Bronchial epithelial cell (primary cell): ENCODE measurements around the gene ELP4. TPM values are rescaled to one million over a fixed set of nuclear protein-coding genes. Genes with fewer than 3 reads are reported as not detected.

ENCODE experiments used
- DNase-seq: peaks from one replicate; pipeline ENCODE4 v3.0.0-alpha.2; 2010; ENCODE audit warnings: low read depth
- FAIRE-seq: peaks from 2 replicates; lab custom pipeline; 2011; peaks lifted over from hg19 to GRCh38; lab: Jason Lieb, UNC
- H3K27me3 ChIP-seq: 2 replicates; pipeline ENCODE4 v1.5.1; 2011; ENCODE audit warnings: low read length; ENCODE audit not compliant: control insufficient read depth, insufficient read depth
- H3K36me3 ChIP-seq: 2 replicates; pipeline ENCODE4 v1.5.1; 2011; ENCODE audit warnings: low read length; ENCODE audit not compliant: control insufficient read depth, insufficient read depth
- H3K4me3 ChIP-seq: 2 replicates; pipeline ENCODE4 v1.5.1; 2011; ENCODE audit warnings: mild to moderate bottlenecking, low read depth, low read length, control low read depth
- CTCF ChIP-seq: IDR thresholded peaks from 2 replicates; pipeline ENCODE4 v1.5.1; 2011; ENCODE audit warnings: mild to moderate bottlenecking, moderate library complexity, low read length, control low read depth, inconsistent platforms; ENCODE audit not compliant: insufficient read depth, severe bottlenecking
- total RNA-seq: library from RNA; depleted of rRNA; stranded (reverse); fragments of >200 nt; gene quantifications from 2 replicates; pipeline ENCODE4 v1.2.1, GENCODE V29; 2014

ELP4 gene
- total RNA-seq, 1 donor from 2014 or later: 11.1 TPM

- Histone ChIP-seq H3K4me3 (no peak overlapping the region), H3K36me3 (no peaks in the 10 kb centered on the region), H3K27me3 (no peaks in the 10 kb centered on the region)
- FAIRE-seq (no peak), DNase-seq (no peak)
- no peak for TF ChIP-seq CTCF
Observed at GRCh38 chr11:31747581-31747980, 238.0 kb downstream of the ELP4 start.

- no peak for FAIRE-seq
- no peak for TF ChIP-seq CTCF
- no peak overlapping the region for H3K4me3 ChIP-seq
- H3K36me3 ChIP-seq: no peaks in the 10 kb centered on the region
- DNase-seq: peak; percentile 41
- no peaks in the 10 kb centered on the region for H3K27me3 ChIP-seq
Observed at GRCh38 chr11:31757260-31757835, 247.8 kb downstream of the ELP4 start.

GRCh38 chr11:31761636-31762035 is 252.1 kb downstream of the ELP4 start:
- DNase-seq (no peak), FAIRE-seq (no peak)
- H3K4me3 ChIP-seq: no peak overlapping the region
- TF ChIP-seq CTCF: no peak
- H3K36me3 ChIP-seq: no peaks in the 10 kb centered on the region
- H3K27me3 ChIP-seq: no peaks in the 10 kb centered on the region

- no peaks in the 10 kb centered on the region for H3K36me3 ChIP-seq
- H3K4me3 ChIP-seq: no peak overlapping the region
- DNase-seq (no peak), FAIRE-seq (no peak)
- no peaks in the 10 kb centered on the region for H3K27me3 ChIP-seq
- no peak for TF ChIP-seq CTCF
Observed at GRCh38 chr11:31763296-31763695, 253.7 kb downstream of the ELP4 start.

GRCh38 chr11:31764261-31764660 is 254.7 kb downstream of the ELP4 start:
- no peak for DNase-seq
- TF ChIP-seq CTCF: no peak
- no peak for FAIRE-seq
- no peaks in the 10 kb centered on the region for H3K36me3 ChIP-seq
- no peaks in the 10 kb centered on the region for H3K27me3 ChIP-seq
- no peak overlapping the region for H3K4me3 ChIP-seq

GRCh38 chr11:31764766-31765165 is 255.2 kb downstream of the ELP4 start:
- no peak for FAIRE-seq
- Histone ChIP-seq H3K4me3 (no peak overlapping the region), H3K27me3 (no peaks in the 10 kb centered on the region), H3K36me3 (no peaks in the 10 kb centered on the region)
- DNase-seq: no peak
- no peak for TF ChIP-seq CTCF
